Gastrocnemius medialis (tissue), 4 donors: Measurements from ENCODE around the gene SLC4A2.

Experiments used
- CTCF ChIP-seq, 5 experiments: fragments of 450-650 bp in 3 of 5; fragments of 200-600 bp in 2 of 5; sonication (generic) in 2 of 5; IDR thresholded peaks in 4 of 5; conservative IDR thresholded peaks in 1 of 5; 1 replicate in 4 of 5; 2 replicates in 1 of 5; pipeline ENCODE4 v1.5.1; 2016 to 2019; ENCODE audit warnings: antibody characterized with exemption in 5 of 5, mild to moderate bottlenecking in 3 of 5, moderate library complexity in 3 of 5
- POLR2A ChIP-seq, 2 donors: fragments of 450-650 bp; IDR thresholded peaks; one replicate each; pipeline ENCODE4 v1.6.1; 2017; ENCODE audit warnings: antibody characterized with exemption in 2 of 2, mild to moderate bottlenecking in 2 of 2, moderate library complexity in 2 of 2

- TF ChIP-seq POLR2A (IDR thresholded peaks at IDR 0.05) = no peak
- TF ChIP-seq CTCF (IDR thresholded peaks at IDR 0.05 in 4 of 5, conservative IDR thresholded peaks at IDR 0.05 in 1 of 5) = no peak
Observed at GRCh38 chr7:151077705-151078232, 18.4 kb downstream of the SLC4A2 start.
